NCI-H187 treated with DMSO at 0.1 percent for 48 hours (cell line): ENCODE results near the gene GABRB2.

Experiments used
- DNase-seq: peaks from one replicate; lab custom pipeline; 2025; lab: John Stamatoyannopoulos, UW

The GABRB2 gene

DNA sequence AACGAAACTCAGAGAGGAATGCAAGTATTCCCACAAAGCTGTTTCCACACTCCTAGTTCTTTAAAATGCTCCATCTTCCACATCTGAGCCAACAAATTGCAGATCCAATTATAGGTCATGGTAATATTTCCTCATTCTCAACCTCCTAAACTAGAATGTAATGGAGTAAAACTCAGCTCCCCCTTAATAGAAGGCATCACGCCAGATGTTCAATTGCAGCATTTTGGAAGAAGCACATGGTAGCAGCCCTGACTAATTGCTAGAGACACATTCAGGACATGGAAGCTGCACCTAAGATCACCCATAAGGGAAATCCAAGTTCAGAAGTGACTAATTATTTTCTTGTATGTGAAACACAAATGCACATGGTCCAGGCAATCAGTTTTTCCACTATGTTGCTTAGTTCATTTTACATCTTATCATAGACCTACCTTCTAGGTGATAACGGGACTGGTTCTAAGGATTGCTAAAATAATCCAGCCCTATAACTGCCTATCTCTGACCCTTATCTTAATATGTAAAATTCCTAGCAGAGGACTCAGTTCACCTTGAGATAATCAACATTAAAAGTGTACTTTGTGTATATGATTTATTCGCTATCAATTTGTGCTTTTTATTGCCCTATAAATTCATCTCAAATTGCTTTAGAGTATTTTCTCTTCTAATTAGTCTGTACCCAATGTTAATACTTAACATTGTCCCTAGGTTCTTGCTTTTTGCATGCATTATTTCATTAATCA is 75.1 kb downstream of the GABRB2 start:
- no peak for DNase-seq

DNA sequence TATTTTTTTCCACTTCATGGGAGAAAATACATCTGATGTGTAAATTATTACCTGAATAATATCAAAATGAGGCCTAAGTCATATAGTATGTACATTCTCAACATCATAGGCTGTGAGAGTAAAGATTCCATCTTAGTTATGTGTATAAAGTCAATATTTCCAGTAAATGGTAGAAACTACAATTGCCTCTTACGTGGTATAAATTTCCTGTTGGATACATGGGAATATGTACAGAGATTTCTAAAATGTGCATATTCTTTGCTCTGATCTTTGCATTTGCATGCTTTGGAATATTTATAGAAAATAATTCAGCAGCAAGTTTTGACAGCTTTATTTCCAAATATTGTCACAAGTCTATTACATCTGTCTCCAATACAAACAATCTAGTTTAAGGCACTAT is 78.8 kb downstream of the GABRB2 start:
- no peak for DNase-seq

DNA sequence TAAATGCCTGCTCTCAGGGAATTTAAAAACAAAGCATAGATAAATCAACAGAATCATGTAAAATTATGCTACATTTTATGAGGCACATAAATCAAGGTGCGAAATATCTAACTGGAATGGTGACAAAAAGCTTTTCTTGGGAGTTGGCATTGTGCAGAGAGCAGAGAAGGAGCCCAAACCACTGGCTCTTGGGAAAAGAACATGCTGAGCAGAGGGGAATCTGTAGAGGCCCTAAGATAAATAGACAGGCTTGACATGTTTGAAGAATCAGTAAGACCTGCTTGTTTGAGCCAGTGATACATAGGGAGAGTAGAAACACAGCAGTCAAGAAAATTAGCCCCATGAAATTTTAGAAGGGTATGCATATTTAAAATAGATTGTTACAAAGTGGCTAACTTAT is 85.8 kb downstream of the GABRB2 start:
- DNase-seq: no peak

DNA sequence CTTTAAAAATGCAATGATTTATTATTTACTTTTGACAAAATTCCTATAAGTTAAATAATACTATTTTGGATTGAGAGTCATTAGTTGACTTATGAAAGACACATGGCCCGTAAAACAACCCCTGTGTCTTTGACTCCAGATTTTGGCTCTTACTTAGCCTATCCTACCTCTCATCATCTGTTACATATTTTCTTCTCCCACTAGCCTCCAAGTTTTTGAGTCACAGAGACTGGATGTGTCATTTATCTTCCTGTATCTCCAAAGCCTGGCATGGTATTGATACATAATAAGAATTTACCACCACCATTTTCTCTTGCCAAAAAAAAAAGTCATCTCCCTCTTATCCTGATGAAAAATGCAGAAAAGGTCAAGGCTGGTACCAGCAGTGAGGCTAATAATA is 99.9 kb downstream of the GABRB2 start:
- no peak for DNase-seq

DNA sequence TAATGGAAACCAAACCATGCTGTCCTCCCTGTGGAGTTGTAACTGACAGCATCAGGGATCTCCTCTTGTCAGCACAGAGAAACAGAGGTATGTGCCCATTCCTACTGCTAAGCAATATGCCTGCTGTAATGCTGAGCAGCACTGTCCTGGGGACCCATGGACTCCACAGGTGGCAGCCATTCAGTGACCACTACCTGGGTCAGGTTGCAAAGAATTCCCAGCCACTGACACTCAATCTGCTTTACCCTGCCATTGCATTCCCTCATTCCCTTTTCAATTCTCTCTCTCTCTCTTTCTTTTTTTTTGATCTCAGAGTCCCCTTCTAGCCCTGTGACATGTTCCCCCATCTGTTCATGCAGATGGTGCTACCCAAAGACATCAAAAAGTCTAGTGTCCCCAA is 104.1 kb downstream of the GABRB2 start:
- no peak for DNase-seq

DNA sequence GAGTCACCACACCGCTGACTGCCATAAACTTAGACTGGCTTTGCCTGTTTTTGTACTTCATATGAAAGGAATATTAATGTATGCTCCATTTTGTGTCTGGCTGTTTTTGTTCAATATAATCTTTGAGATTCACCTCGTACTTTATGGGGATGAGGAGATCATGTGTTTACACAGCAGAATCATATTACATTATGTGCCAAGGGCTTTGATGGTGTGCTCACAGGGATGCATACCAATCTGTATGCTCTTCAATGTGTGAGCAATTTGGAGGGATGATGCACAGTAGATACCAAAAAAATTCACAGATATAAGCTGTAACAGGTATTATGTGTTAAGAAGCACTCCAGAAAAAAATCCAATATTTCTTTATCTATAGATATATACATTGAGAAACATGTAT is 113.7 kb downstream of the GABRB2 start:
- DNase-seq: peak; percentile 18

DNA sequence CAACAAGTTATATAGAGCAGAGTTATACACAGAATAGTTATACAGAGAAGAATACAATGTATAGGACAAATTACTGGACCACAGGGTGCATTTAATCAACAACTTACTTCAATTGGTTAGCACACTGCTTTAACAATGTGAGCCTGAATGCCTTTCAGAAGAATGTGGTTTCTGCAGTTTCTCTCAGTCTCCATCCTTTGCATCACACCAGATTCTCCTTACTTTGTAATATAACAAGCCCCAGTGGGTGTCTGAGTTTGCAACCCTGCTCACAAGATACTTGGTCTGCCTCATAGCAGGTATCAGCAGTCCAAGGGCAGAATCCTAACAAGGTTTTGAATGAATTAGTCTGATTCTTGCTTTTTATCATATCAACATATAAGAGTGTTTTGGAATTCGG is 114.6 kb downstream of the GABRB2 start:
- DNase-seq: no peak

DNA sequence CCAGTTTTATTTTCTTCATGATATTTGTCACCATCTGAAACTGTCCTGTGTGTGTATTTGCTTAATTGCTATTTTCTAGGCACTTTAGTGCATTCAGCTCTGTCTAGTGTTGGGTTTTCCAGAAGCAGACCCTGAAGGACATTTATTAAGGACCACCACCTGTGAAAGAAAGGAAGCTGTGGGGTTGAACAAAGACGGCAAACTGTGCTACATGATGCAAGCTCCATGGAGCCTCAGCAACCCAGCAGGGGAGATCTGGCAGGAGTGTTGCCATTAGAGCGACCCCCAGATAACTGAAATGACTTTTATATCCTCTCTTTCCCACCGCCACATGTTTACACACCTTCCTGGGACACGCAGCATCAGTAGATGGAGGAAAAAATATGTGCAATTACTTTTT is 125.5 kb downstream of the GABRB2 start:
- no peak for DNase-seq

DNA sequence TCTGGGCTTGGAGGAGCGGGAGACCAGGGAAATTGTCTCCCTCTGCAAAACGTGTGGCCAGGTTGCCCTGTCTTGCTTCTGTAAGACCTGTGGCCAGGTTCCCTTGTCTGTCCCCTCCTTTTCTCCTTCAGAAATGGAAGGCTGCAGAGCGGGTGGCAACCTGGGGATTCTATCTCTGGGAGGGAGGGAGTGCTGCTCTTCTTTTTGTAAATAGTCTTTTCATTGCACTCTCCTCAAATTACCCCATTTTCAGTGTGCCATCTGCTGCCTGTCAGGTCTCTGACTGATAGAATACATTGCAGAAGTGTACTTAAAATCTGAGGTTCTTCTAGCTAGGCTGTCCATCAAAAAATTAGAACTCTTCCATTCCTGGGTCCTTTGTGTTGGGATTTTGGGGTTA is 126.0 kb downstream of the GABRB2 start:
- DNase-seq: no peak

DNA sequence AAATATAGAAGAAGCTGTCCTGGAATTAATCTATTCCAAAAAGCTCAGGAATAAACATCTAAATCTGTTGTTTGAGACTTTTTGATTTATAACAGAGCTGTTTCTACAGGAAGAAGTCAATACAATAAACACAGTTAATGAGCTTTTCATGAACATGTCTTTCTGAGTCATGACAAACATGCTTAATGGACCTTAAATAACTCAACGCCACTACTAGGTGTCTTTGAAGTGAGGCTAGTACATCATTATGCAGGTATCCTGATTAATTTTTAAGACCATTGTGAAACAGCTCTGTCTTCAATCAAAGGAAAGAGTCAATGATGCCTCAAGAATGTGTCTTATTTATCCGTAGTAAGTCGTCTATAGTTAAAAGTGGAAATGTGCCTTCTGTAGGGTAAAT is 131.6 kb downstream of the GABRB2 start:
- no peak for DNase-seq

DNA sequence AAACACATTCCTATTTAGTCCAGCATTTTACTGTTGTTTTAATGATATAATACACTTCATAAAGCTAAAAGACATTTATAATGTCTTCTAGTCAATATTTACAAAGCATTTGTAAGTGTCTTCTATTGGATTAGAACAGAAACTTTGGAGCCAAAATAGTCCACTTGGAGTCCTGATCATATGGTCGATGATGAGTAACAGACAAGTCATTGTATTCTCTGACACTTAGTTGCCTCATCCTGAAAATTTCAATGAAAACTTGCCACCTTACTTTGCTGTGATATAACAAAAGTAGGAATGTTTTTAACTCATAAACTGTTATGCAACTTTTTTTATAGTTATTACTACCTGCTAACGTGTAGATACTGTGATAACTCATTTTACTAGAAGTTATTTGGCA is 132.5 kb downstream of the GABRB2 start:
- DNase-seq: no peak

DNA sequence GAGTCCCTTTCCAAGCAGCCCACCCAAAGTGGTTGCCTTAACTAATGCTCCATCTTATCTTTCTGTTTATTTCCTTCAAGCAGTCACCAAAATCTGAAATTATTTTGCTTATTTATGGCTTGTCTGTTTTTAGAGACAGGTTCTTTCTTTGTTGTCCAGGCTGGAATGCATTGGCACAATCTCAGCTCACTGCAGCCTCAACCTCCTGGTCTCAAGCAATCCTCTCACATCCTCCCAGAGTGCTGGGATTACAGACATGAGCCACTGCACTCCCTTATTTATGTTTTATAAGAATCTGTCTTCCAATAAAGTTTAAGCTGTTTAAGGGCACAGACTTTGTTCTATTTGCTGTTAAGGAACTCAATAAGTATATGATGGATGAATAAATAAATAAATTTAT is 133.7 kb downstream of the GABRB2 start:
- DNase-seq: no peak

DNA sequence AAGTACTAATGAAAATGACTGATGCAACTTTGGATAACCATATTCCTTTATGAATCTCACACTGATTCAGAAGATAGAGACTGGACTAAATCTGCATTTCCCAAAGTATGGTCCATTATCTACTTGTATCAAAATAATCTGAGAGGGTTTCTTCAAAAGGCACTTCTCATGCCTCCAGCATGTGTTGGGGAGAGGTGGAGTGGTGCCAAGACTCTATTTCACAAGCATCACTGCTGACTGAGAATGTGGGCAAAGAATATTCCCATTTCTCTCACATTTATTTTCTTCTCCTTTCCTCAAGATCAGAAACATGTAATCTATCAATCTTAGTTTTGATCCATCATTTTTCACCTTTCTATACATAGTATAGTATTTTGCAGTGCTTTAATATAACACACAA is 135.4 kb downstream of the GABRB2 start:
- no peak for DNase-seq

DNA sequence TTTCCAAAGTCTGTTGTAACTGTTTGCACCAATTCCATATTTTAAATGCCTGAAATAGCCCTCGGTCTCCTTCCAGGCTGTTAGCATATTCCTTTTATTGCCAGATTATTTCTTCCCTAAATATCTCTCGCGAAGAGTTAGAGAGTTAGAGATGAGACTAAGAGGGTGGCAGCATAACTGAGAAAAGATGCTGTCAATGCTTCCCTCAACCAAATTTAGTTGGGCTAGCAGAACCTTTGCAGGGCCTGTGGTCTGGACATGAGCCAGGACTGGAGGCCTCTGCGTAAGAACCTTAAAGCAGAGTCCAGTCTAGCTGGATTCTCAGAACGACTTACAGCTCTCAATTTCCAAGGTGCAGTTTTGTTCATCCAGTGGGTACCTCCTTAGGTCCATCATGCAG is 135.9 kb downstream of the GABRB2 start:
- no peak for DNase-seq

DNA sequence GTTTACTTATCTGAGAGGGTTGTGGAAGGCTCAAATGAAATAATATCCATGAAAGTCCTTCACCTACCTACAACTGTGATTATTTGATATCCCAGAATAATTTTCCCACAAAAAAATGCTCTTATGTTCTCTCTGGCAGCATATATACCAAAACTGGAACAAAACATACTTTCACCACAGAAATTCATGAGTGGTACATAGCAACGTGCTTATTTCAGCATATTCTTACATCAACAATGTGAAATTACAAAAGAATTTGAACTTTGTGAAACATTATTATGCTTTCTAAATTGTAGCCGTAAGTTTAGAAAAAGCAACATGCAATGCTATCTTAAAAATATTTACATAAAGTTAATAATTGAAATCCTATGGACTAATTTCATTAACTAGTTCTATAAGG is 137.1 kb downstream of the GABRB2 start:
- no peak for DNase-seq

DNA sequence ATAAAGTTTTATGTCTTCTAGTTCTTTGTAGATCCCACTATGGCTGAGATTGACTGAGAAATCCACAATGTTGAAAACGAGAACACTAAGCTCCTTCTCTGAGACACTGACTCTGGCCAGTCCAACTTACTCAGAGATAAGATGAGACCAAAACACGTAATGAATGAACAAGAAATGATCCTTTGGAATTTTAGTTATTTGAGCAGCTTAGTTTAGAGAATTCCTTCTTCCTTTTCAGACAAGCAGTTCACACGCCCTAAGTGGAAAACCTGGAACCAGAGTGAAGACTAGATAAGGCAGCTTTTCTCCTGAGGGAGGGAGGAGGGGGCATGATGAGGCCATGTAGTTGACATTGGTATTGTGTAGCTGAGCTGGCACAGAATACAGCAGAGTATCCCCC is 139.6 kb downstream of the GABRB2 start:
- no peak for DNase-seq

DNA sequence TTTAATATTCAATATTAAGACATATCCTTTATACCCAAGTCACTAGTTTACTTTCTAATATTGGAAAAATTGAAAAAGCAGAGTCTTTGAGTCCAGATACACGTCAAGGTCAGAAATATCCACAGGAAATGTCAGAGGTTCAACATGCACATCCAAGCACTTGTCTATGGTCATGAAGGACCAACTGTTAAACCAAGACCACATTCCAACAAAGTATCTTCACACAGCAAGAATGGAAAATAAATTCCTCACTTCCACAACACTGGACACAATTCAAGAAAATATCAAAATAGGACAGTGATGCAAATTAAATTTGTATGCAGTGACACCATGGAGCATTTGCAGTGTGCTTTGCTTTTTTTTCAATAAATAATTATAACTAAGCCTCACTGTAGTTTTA is 142.5 kb downstream of the GABRB2 start:
- DNase-seq: no peak

DNA sequence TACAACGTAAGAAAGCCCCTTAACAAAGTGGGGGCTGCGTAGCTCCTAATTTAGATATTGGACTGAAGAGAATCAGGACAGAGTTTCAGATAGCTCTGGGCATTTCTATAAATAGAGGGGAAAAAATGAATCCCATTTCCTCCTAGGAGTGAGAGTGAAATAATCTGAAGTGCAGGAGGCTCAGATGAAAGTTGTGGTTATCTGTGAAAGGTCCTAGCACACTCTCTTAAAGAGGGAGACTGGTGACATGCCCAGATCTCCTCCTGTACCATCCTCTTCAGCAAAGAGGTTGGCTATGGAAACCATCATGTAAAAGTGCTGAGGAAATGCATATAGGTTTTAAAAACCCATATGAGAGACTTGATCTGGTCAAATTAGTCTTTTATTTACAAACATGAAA is 143.4 kb downstream of the GABRB2 start:
- no peak for DNase-seq

DNA sequence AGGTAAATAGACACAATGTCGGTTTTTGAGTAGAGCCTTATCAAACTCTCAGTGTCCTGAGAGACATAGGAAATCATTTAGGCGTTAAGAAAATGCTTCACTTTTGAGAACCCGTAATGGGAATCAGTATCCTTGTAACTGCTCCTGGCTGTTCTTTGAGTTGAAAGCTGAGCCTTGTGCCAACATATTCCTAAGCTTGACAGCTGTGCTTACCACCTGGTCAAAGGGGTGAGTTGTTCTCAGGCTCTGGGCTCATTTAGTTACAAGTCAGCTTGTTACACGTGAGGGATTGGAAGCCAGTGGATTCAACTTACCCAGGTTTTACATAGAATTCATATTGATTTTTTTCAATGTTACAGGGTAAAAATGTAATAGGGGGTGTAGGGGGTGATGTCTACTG is 145.9 kb downstream of the GABRB2 start:
- DNase-seq: peak; percentile 87

DNA sequence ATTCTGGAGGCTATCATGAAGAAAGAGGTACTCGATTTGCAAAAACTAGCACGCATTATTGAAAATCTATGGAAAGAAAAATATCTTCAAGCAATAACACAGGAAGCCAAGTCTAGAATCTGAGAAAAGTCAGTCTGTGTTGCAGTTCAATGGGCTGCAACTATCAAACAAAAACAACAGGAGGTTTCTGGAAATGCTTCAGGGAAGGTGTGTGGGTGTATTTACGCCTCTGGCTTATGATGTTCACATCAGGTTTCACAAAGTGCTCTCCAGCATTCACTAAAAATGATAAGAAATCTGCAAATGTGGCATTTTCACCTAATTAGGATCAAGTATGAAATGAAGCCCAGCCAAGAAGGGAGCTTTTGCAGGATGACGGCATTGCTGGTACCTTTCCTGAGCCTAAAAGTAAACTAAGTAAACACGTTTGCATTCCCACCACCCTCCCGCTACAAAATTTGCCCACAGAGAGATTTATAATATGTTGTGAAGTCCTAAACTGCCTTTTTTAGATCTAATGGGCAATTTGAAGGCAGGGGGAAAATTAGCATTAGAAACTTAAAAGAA is 146.4 kb downstream of the GABRB2 start:
- DNase-seq: no peak

DNA sequence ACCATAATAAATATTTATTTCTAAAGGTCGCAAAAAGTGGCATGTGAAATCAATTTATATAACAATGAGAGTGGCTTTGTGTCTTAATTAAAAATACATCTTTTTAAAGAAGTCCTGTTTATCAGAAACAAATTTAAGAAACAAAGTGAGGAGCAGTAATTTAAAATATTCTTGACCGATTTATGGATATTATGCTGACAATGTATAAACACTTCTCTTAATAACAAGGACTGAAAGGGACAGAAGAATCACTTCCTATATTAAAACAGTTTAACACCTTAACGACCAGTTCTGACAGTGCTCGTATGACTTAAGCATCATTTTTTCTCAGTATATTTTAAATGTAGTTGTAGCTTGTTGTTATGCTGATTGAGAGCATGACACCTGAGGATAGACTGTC is 149.1 kb downstream of the GABRB2 start:
- DNase-seq: no peak

DNA sequence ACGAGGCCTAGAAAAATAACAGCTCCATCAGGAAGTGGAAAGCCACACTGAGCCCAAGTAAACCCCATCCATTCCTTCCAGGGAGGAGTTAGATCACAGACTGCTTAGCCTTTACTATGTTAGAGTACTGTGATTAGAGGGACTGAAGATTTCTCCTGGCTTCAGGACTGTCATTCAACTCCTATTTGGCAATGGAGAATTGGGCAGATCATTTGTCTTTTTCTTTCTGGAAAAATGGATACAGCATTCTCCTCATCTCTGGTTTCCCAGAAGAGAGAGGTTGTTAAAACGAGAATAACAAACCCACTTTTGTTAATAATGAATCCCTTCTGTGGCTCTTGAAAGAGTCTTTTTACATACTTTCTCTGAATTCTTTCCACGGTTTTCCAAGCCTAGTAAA is 150.4 kb downstream of the GABRB2 start:
- no peak for DNase-seq

DNA sequence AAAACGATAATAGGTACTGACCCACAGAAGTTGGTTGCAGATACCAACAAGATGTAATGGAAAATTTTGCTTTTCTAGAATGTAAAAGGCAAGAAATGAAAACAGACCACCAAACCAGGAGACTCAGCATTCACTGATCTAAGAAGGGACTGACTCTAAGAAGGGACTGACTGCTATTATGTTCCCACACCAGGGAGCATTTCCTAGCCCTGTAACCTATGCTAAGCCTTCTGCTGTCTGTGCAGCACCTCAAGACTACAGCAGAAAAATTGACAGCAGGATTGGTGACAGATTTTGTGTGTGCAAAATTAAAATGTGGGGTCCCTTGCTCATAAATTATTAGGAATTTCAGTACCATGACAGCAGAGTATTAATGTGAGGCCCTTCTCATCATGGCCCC is 154.8 kb downstream of the GABRB2 start:
- DNase-seq: no peak

DNA sequence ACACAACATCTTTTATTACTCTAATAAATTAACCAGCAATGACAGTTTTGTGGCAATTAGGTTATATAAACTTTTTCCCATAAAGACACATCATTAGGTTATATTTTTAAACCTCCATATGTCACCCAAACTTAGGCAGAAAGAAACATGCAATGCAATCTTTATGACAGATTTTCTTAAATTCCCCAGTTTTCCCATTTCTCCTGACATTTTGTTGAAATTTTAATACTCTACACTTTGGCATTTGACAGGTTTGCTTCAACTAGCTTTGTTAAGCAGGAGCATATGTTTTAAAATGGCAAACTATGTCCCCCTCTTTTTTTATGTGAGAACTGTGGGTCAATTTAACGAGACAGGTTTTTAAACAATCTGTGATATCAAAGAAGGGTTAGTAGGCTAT is 155.5 kb downstream of the GABRB2 start:
- no peak for DNase-seq
